NOMO-1 (cell line): Measurements from ENCODE around the gene STAMBP.

Source experiments
- DNase-seq, 2 experiments: peaks; one replicate each; lab custom pipeline; 2025; ENCODE audit not compliant: unreplicated experiment in 2 of 2; lab: John Stamatoyannopoulos, UW

Gene STAMBP

GRCh38 chr2:73922681-73923080 lies 93.9 kb downstream of the STAMBP start:
- no peak for DNase-seq
